Measurements from ENCODE around the gene MAP1LC3B2.

Gene MAP1LC3B2

DNA sequence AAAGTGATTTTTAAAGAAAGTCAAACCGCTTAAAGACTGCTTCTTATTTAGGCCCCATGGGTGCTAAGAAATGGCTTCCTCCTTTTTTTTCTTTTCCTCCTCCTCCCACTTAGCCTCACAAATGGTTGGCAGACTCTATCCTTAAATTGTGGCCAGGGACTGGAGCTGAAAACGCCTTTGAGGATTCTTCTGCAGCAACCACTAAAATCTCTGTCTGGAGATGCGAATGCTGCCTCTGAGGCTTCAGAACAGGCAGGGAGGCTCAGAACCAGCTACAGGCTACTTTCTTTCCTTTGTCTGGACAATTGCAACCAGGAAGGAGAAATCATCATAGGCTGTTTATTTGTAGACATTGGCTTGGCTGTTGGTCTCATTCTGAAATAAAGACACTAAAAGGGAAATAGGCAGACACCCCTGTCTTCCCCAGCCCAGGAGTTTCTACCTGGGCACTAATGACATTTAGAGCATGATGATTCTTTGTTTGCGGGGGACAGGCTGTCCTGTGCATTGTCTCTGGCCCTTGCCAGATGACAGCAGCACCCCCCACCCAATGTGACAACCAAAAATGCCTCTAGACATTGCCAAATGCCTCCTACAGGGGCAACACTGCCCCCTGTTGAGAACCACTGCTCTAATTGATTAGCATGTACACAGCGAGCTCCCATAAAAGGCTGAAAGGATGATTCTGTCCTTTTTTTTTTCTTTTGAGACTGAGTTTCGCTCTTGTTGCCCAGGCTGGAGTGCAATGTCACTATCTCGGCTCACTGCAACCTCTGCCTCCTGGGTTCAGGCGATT is 50.3 kb downstream of the MAP1LC3B2 start:
- DNase-seq (ENCODE audit: insufficient read length, low spot score) (no peak), FAIRE-seq (no peak)

DNA sequence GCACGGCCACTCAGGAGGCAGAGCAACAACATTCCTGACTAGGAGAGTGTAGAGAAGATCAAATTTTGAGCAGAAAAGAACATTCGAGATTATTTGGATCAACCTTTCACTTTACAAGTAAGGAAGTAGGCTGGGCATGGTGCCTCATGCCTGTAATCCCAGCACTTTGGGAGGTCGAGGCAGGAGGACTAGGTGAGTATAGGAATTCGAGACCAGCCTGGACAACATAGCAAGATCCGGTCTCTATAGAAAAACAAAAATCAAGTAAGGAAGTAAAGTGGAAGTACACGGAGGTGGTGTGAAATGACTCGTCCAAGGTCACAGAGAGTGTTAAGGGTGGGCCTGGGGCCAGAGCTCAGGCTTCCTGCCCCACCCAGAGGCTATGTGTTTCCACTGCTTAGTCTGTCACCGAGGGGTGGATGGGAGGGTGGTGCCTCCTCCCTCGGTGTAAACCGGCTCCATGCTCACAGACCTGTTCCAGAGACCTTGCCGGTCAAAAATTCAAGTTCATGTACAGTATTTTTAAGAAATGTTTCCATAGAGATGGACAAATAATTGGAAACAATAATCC is 51.9 kb downstream of the MAP1LC3B2 start:
- FAIRE-seq (no peak), DNase-seq (ENCODE audit: insufficient read length, low spot score) (no peak)

- FAIRE-seq, result no peak
These were observed 53.3 kb downstream of the MAP1LC3B2 start for GRCh38 chr12:116612436-116612835.

DNA sequence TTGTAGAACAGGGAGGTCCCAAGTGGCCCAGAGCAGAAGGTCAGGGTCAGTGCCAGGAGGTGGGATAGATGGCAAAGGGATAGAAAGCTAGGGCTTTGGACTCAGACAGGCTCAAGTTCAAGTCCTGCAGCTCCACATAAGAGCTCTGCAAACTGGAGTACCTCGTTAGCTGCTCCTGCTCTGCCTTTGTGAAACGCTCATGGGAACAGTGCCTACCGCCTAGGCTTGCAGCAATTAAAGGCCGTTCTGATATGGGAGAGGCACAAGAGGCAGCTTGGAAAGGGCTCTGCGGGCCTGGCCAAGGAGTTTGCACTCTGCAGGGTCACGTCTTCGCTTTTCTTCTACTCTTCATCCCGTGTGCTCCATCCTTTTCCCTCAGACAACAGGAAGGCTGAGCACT is 54.1 kb downstream of the MAP1LC3B2 start:
- FAIRE-seq, result no peak
- DNase-seq (ENCODE audit: insufficient read length, low spot score), result no peak

More at GRCh38 chr12:116612436-116612835, 53.3 kb downstream of the MAP1LC3B2 start:
- no peak for DNase-seq (ENCODE audit: insufficient read length, low spot score)

DNA sequence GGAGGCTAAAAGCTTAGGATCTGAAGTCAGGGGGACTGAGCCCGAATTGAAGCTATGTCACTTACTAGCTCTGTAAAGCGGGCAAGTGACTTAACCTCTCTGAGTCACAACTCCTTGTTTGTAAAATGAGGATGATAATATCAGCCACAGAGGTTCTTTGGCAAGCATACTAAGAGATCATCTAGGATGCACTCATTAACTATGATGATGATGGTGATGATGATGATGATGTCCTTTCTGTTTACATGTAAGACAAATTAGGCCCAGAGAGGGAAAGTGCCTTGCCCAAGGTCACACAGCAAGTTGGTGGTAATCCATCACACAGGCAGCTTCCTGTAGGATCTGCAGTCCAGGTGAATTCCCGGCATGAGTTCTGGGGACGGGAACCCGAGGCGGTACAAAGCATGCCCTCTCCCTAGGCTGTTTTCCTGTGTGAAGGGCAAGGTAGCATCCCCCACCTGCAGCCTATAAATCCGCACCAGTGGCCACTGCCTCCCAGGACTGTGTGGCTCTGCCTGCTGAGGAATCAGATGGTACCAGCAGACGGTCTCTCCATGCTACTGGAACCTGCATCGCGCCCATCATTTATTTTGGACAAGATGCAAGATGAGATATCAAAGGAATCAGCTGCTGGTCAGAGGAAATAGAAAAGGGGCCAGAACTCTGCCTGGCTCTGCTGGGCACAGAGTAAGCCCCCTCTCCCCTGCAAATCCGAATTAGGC is 55.2 kb downstream of the MAP1LC3B2 start:
- DNase-seq (ENCODE audit: insufficient read length, low spot score), result no peak
- no peak for FAIRE-seq

GRCh38 chr12:116615141-116615861 is 56.1 kb downstream of the MAP1LC3B2 start:
- DNase-seq (ENCODE audit: insufficient read length, low spot score), result no peak
- FAIRE-seq, result no peak

- FAIRE-seq (no peak), DNase-seq (ENCODE audit: insufficient read length, low spot score) (no peak)
These were observed 57.5 kb downstream of the MAP1LC3B2 start for GRCh38 chr12:116616536-116617248.

GRCh38 chr12:116619246-116619645 is 60.1 kb downstream of the MAP1LC3B2 start:
- FAIRE-seq (no peak), DNase-seq (ENCODE audit: insufficient read length, low spot score) (no peak)

- DNase-seq (ENCODE audit: insufficient read length, low spot score) (no peak), FAIRE-seq (no peak)
These were observed 60.9 kb downstream of the MAP1LC3B2 start for GRCh38 chr12:116620124-116620491.

- no peak for DNase-seq (ENCODE audit: insufficient read length, low spot score)
- no peak for FAIRE-seq
These were observed 61.5 kb downstream of the MAP1LC3B2 start for GRCh38 chr12:116620492-116621191.

DNA sequence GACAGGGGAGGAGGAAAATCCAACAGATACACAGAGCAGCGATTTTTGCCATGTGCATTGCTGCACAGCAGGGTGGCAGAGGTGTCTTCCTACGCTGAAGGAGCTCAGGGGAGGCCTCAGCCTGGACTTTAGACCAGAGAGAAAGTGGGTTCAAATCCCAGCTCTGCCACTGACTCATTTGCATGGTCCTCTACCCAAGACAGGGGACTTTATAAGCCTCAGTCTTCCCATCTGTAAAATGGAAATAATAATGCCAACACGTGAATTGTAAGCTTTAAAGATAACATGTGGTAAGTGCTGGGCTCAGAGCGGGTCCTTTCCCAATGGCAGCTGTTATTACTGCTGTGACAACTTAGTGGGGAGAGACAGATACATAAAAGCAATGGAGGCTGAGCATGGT is 62.0 kb downstream of the MAP1LC3B2 start:
- no peak for DNase-seq (ENCODE audit: insufficient read length, low spot score)
- no peak for FAIRE-seq

- DNase-seq (ENCODE audit: insufficient read length, low spot score) (no peak), FAIRE-seq (no peak)
These were observed 65.3 kb downstream of the MAP1LC3B2 start for GRCh38 chr12:116624516-116624915.

DNA sequence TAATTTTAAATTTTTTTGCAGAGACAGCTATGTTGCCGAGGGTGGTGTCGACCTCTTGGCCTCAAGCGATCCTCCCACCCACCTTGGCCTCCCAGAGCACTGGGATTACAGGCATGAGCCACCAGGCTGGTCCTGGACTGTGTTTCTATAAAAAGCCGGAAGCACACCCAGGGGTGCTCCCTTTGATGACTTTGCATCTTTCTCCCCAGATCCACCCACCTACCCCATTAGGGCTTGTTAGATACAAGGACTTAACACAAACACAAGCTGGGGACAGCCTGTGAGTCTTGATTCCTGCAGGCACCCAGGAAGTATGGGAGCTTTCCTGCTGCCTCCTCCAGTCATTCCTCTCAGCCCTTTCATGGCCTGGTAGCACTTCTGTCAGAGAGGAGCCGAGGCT is 67.0 kb downstream of the MAP1LC3B2 start:
- no peak for FAIRE-seq
- no peak for DNase-seq (ENCODE audit: insufficient read length, low spot score)

Data from HTR-8/SVneo (cell line).